AG09319 (cell line): Measurements from ENCODE around the gene VPS54.

Source experiments
- DNase-seq: peaks from one replicate; pipeline ENCODE4 v3.0.0-alpha.2; 2010; ENCODE audit warnings: low read depth; ENCODE audit errors: extremely low read depth
- TF ChIP-seq, protein P1 (sequence below): IDR thresholded peaks from 2 replicates; pipeline ENCODE4 v1.5.1; 2011; ENCODE audit warnings: low read depth, mild to moderate bottlenecking, inconsistent platforms, low read length, moderate library complexity

The VPS54 gene

DNA sequence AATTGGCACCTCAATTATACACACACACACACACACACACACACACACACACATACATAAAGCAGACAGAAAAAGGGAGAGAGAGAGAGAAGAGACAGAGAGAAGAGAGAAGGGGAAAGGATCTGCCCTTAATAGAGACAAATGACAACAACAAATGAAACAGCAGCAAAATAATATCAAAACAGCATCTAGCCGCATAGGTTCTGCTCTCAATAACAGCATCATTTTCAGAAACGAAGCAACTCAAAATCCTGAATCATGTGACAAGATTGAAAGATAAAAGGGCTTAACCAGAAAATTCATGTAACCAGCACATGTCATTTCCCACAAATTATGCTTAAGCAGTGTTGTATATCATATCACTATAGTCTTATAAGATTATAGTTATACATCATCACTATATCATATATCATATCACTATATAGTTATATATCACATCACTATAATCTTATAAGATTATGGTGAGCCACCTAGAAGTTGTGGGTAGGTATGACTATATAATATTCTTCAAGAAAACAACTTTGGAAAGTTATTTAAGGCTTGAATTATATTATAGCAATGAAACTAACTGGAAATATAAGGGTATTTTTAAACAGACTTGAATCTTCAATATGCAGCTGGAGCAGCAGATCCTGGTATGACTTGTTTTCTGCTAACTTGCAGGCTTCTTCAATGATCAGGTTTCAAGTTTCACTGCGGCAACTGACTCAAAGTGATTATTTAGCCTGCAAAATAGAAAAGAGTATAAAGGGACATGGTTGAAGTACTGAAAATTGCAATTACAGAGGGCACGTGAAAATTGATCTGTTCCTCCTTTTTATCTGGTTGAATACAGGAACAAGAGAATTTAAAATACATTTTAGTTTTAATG, 16.1 kb upstream of the VPS54 start:
- TF ChIP-seq, protein P1, sequence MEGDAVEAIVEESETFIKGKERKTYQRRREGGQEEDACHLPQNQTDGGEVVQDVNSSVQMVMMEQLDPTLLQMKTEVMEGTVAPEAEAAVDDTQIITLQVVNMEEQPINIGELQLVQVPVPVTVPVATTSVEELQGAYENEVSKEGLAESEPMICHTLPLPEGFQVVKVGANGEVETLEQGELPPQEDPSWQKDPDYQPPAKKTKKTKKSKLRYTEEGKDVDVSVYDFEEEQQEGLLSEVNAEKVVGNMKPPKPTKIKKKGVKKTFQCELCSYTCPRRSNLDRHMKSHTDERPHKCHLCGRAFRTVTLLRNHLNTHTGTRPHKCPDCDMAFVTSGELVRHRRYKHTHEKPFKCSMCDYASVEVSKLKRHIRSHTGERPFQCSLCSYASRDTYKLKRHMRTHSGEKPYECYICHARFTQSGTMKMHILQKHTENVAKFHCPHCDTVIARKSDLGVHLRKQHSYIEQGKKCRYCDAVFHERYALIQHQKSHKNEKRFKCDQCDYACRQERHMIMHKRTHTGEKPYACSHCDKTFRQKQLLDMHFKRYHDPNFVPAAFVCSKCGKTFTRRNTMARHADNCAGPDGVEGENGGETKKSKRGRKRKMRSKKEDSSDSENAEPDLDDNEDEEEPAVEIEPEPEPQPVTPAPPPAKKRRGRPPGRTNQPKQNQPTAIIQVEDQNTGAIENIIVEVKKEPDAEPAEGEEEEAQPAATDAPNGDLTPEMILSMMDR: no peak
- no peak for DNase-seq

DNA sequence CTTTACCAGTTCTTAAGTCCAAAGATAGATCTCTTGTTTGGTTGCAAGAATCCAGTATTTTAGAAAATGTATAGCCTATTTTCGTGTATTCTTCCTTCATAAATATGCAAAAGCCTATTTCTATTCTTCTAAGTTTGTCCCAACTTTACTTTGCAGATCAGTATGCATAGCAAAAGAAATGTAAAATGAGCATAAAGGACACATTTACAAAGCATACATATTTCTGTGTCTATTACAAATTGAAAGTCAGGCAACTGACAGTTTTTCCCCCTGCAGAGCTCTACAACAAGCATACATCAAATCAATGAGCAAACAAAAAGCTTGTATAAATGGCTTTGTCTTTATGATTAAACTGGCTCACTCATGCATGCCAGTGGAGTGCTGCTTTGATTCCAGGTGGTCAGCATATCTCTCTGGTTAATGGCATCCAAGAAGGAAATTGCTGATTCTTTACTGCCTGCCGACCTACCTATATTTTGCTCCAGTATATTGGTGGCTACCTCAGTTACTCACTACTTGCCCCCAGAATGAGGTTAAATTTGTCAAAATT, 10.0 kb upstream of the VPS54 start:
- no peak for DNase-seq
- TF ChIP-seq, protein P1: no peak

DNA sequence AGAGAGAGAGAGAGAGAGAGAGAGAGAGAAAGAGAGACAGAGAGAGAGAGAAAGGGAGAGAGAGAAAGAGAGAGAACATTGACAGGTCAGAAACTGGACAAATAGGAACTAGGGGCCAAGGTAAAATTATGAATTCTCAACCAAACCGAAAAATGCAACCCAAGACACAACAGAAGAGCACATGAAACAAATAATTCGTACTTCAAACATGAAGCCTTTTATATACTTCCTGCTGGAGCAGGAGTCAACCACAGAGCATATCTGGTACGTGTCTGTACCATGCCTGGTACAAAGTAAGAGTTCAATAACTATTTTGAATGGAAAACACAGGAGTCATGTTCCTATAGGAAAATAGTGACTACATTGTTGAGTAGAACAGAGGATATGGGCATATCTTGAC, 6.5 kb upstream of the VPS54 start:
- TF ChIP-seq, protein P1: no peak

DNA sequence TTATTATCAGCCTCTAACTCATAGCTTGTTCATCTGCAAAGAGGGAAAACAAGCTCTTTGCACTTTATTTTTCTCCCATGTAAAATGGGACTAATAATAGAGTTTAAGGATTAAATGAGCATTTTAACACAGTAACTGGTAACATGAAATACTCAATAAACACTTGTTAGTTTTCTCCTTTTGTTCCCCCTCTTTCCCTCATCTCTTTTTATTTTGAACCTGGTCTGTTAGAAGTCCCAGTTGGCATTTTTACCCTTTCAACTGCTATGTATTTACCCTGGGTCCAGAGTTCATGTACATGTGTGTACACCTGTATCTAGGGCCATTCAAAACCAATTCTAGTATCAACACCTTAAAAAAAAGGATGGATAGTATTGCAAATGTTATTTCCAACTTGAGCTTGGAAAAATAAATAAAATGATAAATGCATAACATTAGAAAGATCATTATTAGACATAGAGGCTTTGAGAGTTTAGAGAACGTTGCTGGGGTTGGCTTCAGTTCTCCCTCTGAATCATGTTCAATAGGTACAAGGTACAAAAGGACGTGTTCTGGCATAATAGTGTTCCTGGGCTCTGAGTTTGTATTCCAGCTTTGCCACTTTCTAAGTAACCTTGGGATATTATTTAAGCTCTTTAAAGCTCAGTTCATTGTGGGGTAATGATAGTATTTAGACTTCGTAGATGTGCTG, 5.2 kb upstream of the VPS54 start:
- no peak for DNase-seq
- TF ChIP-seq, protein P1: no peak

More for the DNA sequence above, 6.5 kb upstream of the VPS54 start:
- no peak for DNase-seq

DNA sequence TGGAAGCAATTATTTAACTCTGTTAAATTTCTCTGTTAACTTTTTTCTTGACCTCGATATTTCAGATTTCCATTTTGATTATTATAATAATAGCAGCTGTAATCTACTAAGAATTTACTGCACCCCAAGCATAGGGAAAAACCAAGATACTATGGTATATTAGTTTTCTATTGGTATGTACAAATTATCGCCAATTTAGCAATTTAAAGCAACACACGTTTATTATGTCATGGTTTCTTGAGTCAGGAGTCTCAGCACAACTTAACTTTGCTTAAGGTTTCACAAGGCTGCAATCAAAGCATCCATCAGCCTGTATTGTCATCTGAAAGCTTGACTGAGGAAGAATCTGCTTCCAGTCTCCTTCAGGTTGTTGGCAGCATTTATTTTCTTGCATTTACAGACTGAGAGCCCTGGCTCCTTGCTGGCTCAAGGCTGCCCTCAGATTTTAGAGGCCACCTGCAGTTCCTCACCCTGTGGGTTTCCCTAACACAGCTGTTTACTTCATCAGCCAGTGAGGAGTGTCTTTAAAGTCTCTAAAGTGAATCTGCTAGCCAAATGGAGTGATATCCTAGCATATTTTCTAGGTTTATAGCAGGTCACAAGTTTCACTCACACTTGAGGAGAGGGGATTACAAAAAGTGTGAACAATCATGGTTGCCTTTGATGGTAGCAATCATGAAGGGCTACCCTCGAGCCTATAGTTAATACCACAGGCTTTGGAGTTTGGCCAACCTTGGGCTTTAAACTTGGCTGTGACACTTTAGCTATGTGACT, 4.4 kb upstream of the VPS54 start:
- no peak for DNase-seq
- TF ChIP-seq, protein P1: no peak

DNA sequence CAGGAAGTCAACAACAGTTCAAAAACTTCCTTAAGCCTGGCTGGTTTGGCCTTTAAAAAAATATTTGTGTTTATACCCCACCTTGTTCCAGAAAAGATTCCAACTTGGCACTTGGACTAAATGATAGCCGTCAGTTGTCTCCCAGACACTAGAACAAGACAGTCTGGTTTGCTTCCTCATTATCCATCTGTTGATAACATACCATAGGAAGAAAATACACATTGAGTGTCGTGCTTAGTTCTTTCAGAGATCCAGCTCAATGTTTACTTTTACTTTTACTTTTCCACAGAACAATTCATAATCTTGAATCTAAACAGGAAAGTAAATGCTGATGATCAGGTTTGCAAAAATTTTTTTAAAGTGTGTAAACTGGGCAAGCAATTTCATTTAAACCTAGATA, 2.4 kb upstream of the VPS54 start:
- TF ChIP-seq, protein P1: no peak

More for the DNA sequence above, 2.4 kb upstream of the VPS54 start:
- no peak for DNase-seq
